HepG2 (cell line): Measurements from ENCODE around the gene DGKB. TPM values are rescaled to one million over a fixed set of nuclear protein-coding genes. Genes with fewer than 3 reads are reported as not detected.
"Not testable (repeated sequence)": the region's sequence is repeated elsewhere in the genome, so short reads cannot be mapped to it uniquely, and the experiment has no call there.

ENCODE experiments used
- ATAC-seq: fragments of 200-7000 bp; cut with Tn5 transposase; 3 replicates; pipeline ENCODE4 v1.9.1; 2020; ENCODE audit warnings: mild to moderate bottlenecking, moderate library complexity
- BruUV-seq: library from RNA; stranded (reverse); fragments of 400-500 nt; replicated peaks from 2 replicates; lab custom pipeline; 2021; lab: Mats Ljungman, UMichigan
- CTCF ChIA-PET: fragments of 300-600 bp; formaldehyde crosslinking; extraction: SDS; loops from one replicate; lab custom pipeline; 2021; ENCODE audit warnings: low total read pairs, inconsistent platforms, low intra/inter-chr PET ratio; lab: Yijun Ruan, JAX
- POLR2A ChIA-PET: fragments of 350-600 bp; sonication (Branson Sonifier 250); formaldehyde crosslinking; loops from one replicate; lab custom pipeline; 2020; ENCODE audit warnings: antibody characterized with exemption, inconsistent platforms; lab: Yijun Ruan, JAX
- DNase-seq: peaks from one replicate; pipeline ENCODE4 v3.0.0-alpha.2; 2015; ENCODE audit warnings: low spot score
- FAIRE-seq: peaks from 3 replicates; lab custom pipeline; 2011; peaks lifted over from hg19 to GRCh38; lab: Jason Lieb, UNC
- H2AFZ ChIP-seq: one replicate; pipeline ENCODE4 v1.6.1; 2011; ENCODE audit warnings: low read length, inconsistent platforms
- H3K27ac ChIP-seq: fragments of 300-600 bp; 3 replicates; pipeline ENCODE4 v1.8.0; 2011; ENCODE audit warnings: mixed run types, mild to moderate bottlenecking, mixed read lengths, low read length, inconsistent platforms; ENCODE audit not compliant: insufficient read depth; ENCODE audit errors: extremely low read length
- H3K27me3 ChIP-seq, 2 experiments: fragments of 200-600 bp in 1 of 2; 2 replicates in 1 of 2; 3 replicates in 1 of 2; pipeline versions ENCODE4 v1.6.0 to v1.8.0; 2011; ENCODE audit warnings: low read length in 2 of 2, mild to moderate bottlenecking in 2 of 2, moderate library complexity in 2 of 2, inconsistent platforms in 1 of 2; ENCODE audit not compliant: insufficient read depth in 2 of 2, control insufficient read depth in 1 of 2
- H3K36me3 ChIP-seq, 2 experiments: fragments of 200-600 bp in 1 of 2; replicated peaks in 1 of 2; 2 replicates in 1 of 2; 3 replicates in 1 of 2; pipeline versions ENCODE4 v1.5.1 to v1.8.0; 2011; ENCODE audit warnings: low read length in 2 of 2, inconsistent platforms in 1 of 2; ENCODE audit not compliant: insufficient read depth in 2 of 2, control insufficient read depth in 1 of 2
- H3K4me1 ChIP-seq: 2 replicates; pipeline ENCODE4 v1.5.1; 2012; ENCODE audit warnings: low read length, inconsistent platforms; ENCODE audit not compliant: insufficient read depth
- H3K4me2 ChIP-seq: 2 replicates; pipeline ENCODE4 v1.6.0; 2011; ENCODE audit warnings: low read depth, low read length, inconsistent platforms
- H3K4me3 ChIP-seq, 3 experiments: fragments of 200-600 bp in 1 of 3; sonication (generic), shearing (Covaris generic) in 1 of 3; replicated peaks in 1 of 3; 2 replicates each; pipeline ENCODE4 v1.5.1; 2011 to 2016; ENCODE audit warnings: low read length in 3 of 3, inconsistent platforms in 2 of 3, low read depth in 2 of 3, mild to moderate bottlenecking in 2 of 3, control low read depth in 1 of 3, mixed read lengths in 1 of 3; ENCODE audit not compliant: insufficient read depth in 1 of 3
- H3K79me2 ChIP-seq: one replicate; pipeline ENCODE4 v1.6.1; 2011; ENCODE audit warnings: low read length, inconsistent platforms; ENCODE audit not compliant: insufficient read depth
- H3K9ac ChIP-seq: 2 replicates; pipeline ENCODE4 v1.6.0; 2011; ENCODE audit warnings: mild to moderate bottlenecking, low read depth, low read length, inconsistent platforms; ENCODE audit not compliant: insufficient read depth
- H3K9me3 ChIP-seq: 2 replicates; pipeline ENCODE4 v1.5.1; 2012; ENCODE audit warnings: mild to moderate bottlenecking, low read length
- H4K20me1 ChIP-seq: 2 replicates; pipeline ENCODE4 v1.6.0; 2011; ENCODE audit warnings: inconsistent platforms, mild to moderate bottlenecking, low read length, moderate library complexity; ENCODE audit not compliant: insufficient read depth
- WGBS: methylation state at CpG from one replicate; pipeline ENCODE4 v1.1.6; 2017; ENCODE audit warnings: low lambda C conversion rate; 5-methylcytosine and 5-hydroxymethylcytosine counted together
- in situ Hi-C: cut with HindIII; loops from 2 replicates; pipeline ENCODE4 v1.10.0; 2017; ENCODE audit warnings: low pct_unique_long_range_greater_than_20kb; ENCODE audit not compliant: extremely low pct_ligation_motif_present
- intact Hi-C: fragments of 100-400 bp; cut with micrococcal nuclease; formaldehyde crosslinking; loops from one replicate; pipeline ENCODE4 v1.10.0; 2022; ENCODE audit not compliant: unreplicated experiment
- polyA plus RNA-seq, 8 experiments: library from polyadenylated mRNA; depleted of rRNA in 3 of 8; stranded (reverse) in 7 of 8; unstranded in 1 of 8; fragments of >200 nt; fragmentation: Illumina TruSeq in 4 of 8; extraction: Trizol in 4 of 8; gene quantifications; 2 replicates each; pipeline versions ENCODE4 v1.2.1 to v1.2.3, GENCODE V29; 2011 to 2016; ENCODE audit warnings: low read depth in 4 of 8, missing spikeins in 1 of 8, mixed read lengths in 1 of 8; ENCODE audit not compliant: insufficient read depth in 1 of 8
- total RNA-seq, 5 experiments: library from RNA; depleted of rRNA; stranded (reverse); fragments of >200 nt; fragmentation: Illumina TruSeq; extraction: Trizol; gene quantifications; 2 replicates each; pipeline ENCODE4 v1.2.3, GENCODE V29; 2016; ENCODE audit warnings: low read depth in 1 of 5

The DGKB gene
- total and polyA plus RNA-seq, 2 of the 13 experiments (the other 11 are each of a cell fraction or from before 2014, with no cell fraction given), result not detected

DNA sequence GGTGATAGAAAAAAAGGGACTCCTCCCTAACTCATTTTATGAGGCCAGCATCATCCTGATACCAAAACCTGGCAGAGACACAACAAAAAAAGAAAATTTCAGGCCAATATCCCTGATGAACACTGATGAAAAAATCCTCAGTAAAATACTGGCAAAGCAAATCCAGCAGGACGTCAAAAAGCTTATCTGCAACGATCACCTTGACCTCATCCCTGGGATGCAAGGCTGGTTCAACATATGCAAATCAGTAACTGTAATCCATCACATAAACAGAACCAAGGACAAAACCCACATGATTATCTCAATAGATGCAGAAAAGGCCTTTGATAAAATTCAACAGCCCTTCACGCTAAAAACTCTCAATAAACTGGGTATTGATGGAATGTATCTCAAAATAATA, 440.8 kb downstream of the DGKB start:
- H3K9ac ChIP-seq, intact Hi-C loops, H3K79me2 ChIP-seq, H3K27me3 ChIP-seq, DNase-seq, H3K27ac ChIP-seq, CTCF ChIA-PET, H3K36me3 ChIP-seq, POLR2A ChIA-PET, BruUV-seq, H2AFZ ChIP-seq, H3K4me2 ChIP-seq, H3K4me3 ChIP-seq, H4K20me1 ChIP-seq, FAIRE-seq, H3K4me1 ChIP-seq, ATAC-seq: not testable (repeated sequence)
- WGBS, result 25% methylated on average over 3 of the region's 3 CpGs
- peaks cover 70% of the 10 kb centered on the region for H3K9me3 ChIP-seq
- in situ Hi-C loops, result loop anchor here (25.0 kb wide), 1 partner anchor 1174 kb away; no protein-coding TSS in a partner anchor

GRCh38 chr7:14458846-14459245, 443.7 kb downstream of the DGKB start:
- H3K27me3 ChIP-seq, FAIRE-seq, H3K36me3 ChIP-seq, H3K79me2 ChIP-seq, H2AFZ ChIP-seq, DNase-seq, H3K4me2 ChIP-seq, BruUV-seq, H3K4me1 ChIP-seq, H3K27ac ChIP-seq, H3K9ac ChIP-seq, intact Hi-C loops, POLR2A ChIA-PET, H4K20me1 ChIP-seq, H3K4me3 ChIP-seq, ATAC-seq: not testable (repeated sequence)
- WGBS, result 82% methylated on average over 2 of the region's 7 CpGs
- CTCF ChIA-PET, result interaction anchor here (1.5 kb wide), 1 partner anchor 1179 kb away, joined by 8 read pairs; no protein-coding TSS in a partner anchor
- in situ Hi-C loops, result loop anchor here (25.0 kb wide), 1 partner anchor 1172 kb away; no protein-coding TSS in a partner anchor
- peaks cover 59% of the 10 kb centered on the region for H3K9me3 ChIP-seq
